GM21825 (cell line): Measurements from ENCODE around the gene DHX32.

Source experiments
- ATAC-seq: cut with Tn5 transposase; IDR thresholded peaks from one replicate; pipeline ENCODE4 v1.9.1; 2021; ENCODE audit warnings: mild to moderate bottlenecking, moderate library complexity; ENCODE audit not compliant: unreplicated experiment

DHX32 gene

GRCh38 chr10:125850766-125851731 lies 30.0 kb downstream of the DHX32 start:
- no peak for ATAC-seq

- no peak for ATAC-seq
Measured at GRCh38 chr10:125849448-125849847, 31.6 kb downstream of the DHX32 start.

- no peak for ATAC-seq
Measured at GRCh38 chr10:125848857-125849256, 32.2 kb downstream of the DHX32 start.

GRCh38 chr10:125848371-125848770 lies 32.7 kb downstream of the DHX32 start:
- ATAC-seq, result no peak

GRCh38 chr10:125846894-125847293 lies 34.2 kb downstream of the DHX32 start:
- ATAC-seq, result no peak

- no peak for ATAC-seq
Measured at GRCh38 chr10:125845617-125846016, 35.5 kb downstream of the DHX32 start.

GRCh38 chr10:125844751-125845221 lies 36.3 kb downstream of the DHX32 start:
- no peak for ATAC-seq

GRCh38 chr10:125843603-125844329 lies 37.3 kb downstream of the DHX32 start:
- no peak for ATAC-seq

GRCh38 chr10:125840955-125841354 lies 40.1 kb downstream of the DHX32 start:
- no peak for ATAC-seq

GRCh38 chr10:125840406-125840805 lies 40.7 kb downstream of the DHX32 start:
- no peak for ATAC-seq

GRCh38 chr10:125838802-125839575 lies 42.1 kb downstream of the DHX32 start:
- ATAC-seq, result no peak

GRCh38 chr10:125836746-125837145 lies 44.3 kb downstream of the DHX32 start:
- no peak for ATAC-seq

GRCh38 chr10:125828311-125828710 lies 52.8 kb downstream of the DHX32 start:
- ATAC-seq, result no peak

- no peak for ATAC-seq
Measured at GRCh38 chr10:125827133-125827532, 54.0 kb downstream of the DHX32 start.

- no peak for ATAC-seq
Measured at GRCh38 chr10:125824736-125825135, 56.4 kb downstream of the DHX32 start.

- ATAC-seq, result peak; percentile 1
Measured at GRCh38 chr10:125823663-125824251, 57.3 kb downstream of the DHX32 start.

- ATAC-seq, result peak; percentile 73
Measured at GRCh38 chr10:125822878-125823662, 58.0 kb downstream of the DHX32 start, which contains the start of the genes BCCIP and UROS. Gene BCCIP (plus strand): TSS chr10:125823546. CDS start chr10:125823558, 12 bp downstream. Gene UROS (minus strand): TSS chr10:125823258. CDS start chr10:125816499, 6,759 bp downstream.

GRCh38 chr10:125820701-125821100 lies 60.4 kb downstream of the DHX32 start:
- peak; percentile 32 for ATAC-seq

- no peak for ATAC-seq
Measured at GRCh38 chr10:125817337-125817946, 63.6 kb downstream of the DHX32 start.
